ENCODE data around the gene VAV1.

DNA sequence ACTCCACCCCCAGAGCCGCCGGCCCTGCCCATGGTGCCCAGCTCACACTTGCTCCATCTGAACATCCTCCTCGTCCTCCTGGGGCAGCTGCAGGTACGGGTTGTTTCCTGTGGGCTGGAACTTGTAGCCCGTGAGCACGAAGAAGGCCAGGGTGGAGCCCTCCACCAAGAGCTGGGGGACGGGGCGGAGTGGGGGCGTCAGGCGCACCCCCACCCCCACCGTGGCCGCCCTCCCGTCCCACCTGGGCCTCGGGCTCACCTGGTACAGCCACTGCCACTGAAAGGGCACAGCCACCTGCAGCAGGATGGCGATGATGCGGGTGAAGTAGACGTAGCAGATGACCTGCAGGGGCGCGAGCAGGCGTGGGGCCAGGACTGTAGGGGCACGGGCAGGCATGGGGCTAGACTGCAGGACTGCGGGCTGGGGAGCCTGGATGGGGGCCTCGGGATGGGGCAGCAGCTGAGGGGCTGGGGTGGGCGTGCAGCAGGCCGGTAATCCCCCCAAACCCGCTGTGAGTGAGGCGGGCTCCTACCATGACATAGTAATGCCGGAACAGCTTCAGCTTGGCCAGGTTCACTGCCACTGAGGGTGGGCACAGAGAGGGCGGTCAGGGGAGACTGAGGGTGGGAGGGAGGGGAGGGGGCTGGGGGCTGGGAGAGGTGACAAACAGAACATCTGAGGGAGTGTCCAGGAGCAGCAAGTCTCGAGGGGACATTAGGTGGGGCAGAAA is 41.4 kb upstream of the VAV1 start:
- TF ChIP-seq, protein P1, sequence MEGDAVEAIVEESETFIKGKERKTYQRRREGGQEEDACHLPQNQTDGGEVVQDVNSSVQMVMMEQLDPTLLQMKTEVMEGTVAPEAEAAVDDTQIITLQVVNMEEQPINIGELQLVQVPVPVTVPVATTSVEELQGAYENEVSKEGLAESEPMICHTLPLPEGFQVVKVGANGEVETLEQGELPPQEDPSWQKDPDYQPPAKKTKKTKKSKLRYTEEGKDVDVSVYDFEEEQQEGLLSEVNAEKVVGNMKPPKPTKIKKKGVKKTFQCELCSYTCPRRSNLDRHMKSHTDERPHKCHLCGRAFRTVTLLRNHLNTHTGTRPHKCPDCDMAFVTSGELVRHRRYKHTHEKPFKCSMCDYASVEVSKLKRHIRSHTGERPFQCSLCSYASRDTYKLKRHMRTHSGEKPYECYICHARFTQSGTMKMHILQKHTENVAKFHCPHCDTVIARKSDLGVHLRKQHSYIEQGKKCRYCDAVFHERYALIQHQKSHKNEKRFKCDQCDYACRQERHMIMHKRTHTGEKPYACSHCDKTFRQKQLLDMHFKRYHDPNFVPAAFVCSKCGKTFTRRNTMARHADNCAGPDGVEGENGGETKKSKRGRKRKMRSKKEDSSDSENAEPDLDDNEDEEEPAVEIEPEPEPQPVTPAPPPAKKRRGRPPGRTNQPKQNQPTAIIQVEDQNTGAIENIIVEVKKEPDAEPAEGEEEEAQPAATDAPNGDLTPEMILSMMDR (IDR thresholded peaks at IDR 0.05; ENCODE audit: low read length), result no peak
- TF ChIP-seq EZH2 (optimal IDR thresholded peaks at IDR 0.05; ENCODE audit: low read depth, low read length) (no peak), EZH2phosphoT487 (IDR thresholded peaks at IDR 0.05; ENCODE audit: low read length) (no peak)

All from MM.1S (cell line).